Midbrain (tissue), 1 donor: Measurements from ENCODE around the gene ALOX15.
"Not testable (repeated sequence)": the region's sequence is repeated elsewhere in the genome, so short reads cannot be mapped to it uniquely, and the experiment has no call there.

ENCODE experiments used
- DNase-seq: peaks from one replicate; lab custom pipeline; 2025; lab: John Stamatoyannopoulos, UW

The ALOX15 gene, protein sequence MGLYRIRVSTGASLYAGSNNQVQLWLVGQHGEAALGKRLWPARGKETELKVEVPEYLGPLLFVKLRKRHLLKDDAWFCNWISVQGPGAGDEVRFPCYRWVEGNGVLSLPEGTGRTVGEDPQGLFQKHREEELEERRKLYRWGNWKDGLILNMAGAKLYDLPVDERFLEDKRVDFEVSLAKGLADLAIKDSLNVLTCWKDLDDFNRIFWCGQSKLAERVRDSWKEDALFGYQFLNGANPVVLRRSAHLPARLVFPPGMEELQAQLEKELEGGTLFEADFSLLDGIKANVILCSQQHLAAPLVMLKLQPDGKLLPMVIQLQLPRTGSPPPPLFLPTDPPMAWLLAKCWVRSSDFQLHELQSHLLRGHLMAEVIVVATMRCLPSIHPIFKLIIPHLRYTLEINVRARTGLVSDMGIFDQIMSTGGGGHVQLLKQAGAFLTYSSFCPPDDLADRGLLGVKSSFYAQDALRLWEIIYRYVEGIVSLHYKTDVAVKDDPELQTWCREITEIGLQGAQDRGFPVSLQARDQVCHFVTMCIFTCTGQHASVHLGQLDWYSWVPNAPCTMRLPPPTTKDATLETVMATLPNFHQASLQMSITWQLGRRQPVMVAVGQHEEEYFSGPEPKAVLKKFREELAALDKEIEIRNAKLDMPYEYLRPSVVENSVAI

GRCh38 chr17:4641297-4642195 is at the start of gene ALOX15:
TSS of gene ALOX15 (minus strand) at chr17:4641678. CDS start at chr17:4641651, 27 bp downstream.
- no peak for DNase-seq

DNA sequence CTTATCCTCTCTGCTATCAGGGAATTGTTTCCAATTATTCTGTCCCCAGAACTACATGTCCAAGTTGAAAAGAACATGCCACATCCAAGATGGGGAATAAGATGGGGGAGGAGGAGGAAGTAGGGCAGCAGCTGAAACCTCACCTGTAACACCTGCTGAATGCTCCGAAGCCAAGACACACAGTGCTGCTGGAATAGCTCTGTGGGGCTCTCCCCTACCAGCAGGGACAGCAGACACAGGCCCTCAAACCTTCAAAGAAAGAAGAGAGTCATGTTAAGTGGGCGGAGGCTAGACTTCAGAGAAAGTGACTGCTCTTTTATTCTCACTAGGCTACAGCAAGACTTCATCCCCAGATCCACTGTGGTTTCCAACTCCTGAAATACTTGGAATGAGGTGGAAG is 49.3 kb upstream of the ALOX15 start:
- no peak for DNase-seq

GRCh38 chr17:4689872-4690271 is 48.4 kb upstream of the ALOX15 start:
- not testable (repeated sequence) for DNase-seq

DNA sequence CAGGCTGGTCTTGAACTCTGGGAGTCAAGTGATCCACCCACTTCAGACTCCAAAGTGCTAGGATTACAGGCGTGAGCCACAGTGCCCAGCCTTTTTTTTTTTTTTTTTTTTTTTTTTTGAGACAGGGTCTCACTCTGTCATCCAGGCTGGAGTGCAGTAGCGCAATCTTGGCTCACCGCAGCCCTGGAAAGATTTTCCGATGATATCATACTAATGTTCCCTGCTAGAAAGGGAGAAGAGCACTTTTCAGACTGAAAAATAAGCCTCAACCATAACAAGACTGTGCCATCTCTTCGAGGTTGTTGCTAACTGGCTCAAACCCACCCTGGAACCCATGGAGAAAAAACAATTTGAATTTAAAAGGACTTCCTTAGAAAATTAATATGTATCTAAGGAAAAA is 42.3 kb upstream of the ALOX15 start:
- not testable (repeated sequence) for DNase-seq

DNA sequence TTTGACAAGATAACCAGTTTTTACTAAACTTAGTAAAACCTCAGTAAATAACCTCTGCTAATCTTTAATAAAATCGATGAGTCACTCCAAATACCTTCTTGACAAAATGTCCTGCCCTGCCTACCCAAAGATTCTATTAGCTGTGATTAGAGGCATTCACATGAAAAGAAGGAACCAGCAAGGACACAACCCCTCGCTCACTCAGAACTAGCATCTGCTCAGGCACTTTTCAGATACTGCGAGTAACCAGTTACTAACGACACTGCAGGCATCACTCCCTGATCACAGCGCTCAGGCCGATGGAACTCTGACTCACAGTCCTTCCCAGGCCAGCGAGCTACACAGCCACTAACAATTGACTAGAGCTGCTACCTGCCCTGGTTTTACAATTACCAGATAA is 38.2 kb upstream of the ALOX15 start:
- no peak for DNase-seq

GRCh38 chr17:4678448-4679026 is 37.1 kb upstream of the ALOX15 start:
- no peak for DNase-seq

DNA sequence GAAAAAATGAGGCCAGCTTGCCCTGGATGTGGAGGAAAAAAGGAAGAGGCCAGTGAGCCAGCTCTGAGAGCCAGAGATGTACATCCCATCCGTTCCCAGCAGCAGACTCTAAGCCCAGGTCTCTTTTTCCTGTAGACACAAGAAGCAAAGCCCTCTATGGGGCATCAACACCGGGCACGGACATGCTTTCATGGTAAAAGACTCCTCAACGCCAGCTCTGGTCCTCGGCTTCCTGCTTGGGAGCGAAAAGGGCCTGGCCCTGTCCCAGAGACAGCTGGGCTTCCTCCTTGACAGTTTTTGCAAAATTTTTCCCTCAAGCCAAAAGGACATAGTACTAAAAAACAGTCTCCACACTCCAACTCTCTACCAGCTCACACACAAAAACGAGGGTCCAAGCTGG is 35.3 kb upstream of the ALOX15 start:
- no peak for DNase-seq

DNA sequence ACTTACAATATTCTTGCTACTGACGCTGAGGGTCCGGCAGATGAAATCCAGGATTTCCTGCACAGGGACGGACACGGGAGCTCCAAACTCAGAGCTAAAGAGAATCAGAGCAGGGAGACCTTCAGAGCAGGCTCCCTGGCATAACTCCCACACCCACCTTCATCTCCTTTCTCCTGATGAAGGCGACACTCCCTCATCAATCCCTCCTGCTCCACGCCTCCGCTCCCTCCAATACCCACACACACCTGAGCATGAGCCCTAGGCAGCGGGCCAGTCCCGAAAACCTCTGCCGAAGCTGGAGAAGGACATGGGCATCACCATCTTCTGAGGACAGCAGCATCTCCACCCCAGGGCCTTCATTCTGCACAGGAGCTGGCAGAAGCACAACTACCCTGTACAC is 34.3 kb upstream of the ALOX15 start:
- no peak for DNase-seq

DNA sequence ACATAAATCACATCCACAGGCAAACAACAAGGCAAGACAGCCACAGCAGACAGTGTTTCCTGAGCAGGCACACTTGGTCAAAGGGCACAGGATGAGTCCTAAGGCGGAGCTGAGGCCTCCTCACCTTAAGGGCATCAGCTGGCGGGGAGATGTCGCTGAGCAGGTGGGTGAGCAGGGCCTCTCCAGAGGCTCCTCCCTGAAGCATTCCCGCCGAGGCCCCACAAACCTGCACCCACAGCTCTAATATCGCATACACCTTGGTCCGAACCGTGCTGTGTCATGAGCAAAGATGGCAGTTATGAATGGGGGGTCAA is 33.2 kb upstream of the ALOX15 start:
- DNase-seq, result no peak

DNA sequence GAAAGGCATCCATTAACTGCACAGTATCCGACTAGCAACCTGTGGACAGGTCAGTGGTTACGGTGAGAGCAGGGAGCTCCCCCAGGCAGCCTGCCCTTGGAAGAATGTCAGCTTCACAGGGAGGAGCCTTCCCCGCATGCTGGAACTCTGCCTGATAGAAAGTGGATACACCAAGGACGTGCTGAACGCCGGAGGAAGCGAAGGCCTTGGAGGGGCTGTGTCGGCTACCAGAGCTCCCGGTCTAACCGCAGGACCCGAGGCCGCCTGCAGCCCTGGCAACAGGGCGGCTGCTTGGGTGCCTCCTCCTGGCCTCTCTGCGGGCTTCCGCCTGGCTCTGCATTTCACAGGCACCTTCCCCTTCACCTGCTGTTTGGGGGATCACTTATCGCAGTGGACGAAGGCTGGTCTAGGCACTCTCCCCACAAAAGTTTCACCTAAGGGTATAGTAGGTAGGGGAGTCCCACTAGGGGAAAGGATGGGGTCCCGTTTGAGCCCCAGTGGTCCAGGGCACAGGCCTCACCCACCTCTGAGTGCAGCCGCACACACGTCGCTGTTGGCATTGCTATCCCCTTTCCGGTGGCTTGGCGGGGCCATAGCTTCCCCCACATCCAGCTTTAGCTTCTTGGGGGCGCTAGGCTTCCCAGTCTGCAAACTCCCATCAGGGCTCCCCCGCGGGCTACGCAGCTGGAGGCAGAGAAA is 32.7 kb upstream of the ALOX15 start:
- no peak for DNase-seq

GRCh38 chr17:4673169-4673568 is 31.7 kb upstream of the ALOX15 start:
- DNase-seq, result no peak

GRCh38 chr17:4672751-4673150 is 31.3 kb upstream of the ALOX15 start:
- no peak for DNase-seq

DNA sequence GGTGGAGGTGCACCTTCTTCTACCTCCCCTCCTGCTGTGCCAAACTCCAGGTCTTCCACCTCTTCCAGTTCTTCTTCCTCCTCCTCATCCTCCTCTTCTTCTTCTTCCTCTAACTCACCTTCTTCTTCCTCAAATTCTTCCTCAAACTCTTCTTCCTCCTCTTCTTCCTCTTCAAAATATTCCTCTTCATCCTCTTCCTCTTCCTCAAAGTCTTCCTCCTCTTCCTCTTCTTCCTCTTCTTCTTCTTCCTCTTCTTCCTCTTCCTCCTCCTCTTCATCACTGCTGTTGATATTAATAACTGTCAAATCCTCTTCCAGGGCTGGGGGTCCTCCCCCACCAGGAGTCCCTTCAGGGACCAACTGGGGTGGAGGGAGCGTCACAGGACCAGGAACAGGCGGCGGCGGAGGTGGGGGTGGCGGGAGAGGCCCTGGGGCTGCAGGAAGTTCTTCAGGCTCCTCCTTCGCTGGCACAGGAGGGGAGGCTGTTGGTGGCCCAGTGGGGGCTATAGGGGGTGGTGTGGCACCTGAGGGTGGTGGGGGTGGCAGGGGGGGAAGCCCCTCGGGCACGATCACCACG is 30.7 kb upstream of the ALOX15 start:
- DNase-seq, result no peak

DNA sequence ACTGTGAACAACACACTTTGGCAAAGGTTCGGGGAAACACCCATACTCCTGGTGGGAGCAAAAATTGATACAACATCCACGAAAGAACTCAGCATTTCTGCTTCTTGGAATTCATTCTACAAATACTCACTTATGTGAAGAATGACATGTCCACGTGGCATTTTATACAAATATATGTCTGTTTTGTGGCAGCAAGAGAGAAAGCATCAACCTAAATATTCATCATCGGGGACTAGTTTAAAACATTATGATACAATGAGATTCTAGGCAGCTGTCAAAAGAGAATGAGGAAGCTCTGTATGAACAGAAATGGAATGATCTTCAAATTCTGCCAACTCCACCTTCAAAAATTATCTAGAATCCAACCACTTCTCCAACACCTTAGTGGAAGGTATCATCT is 25.7 kb upstream of the ALOX15 start:
- no peak for DNase-seq

GRCh38 chr17:4666296-4666695 is 24.8 kb upstream of the ALOX15 start:
- no peak for DNase-seq

- no peak for DNase-seq
Measured at GRCh38 chr17:4665027-4665426, 23.5 kb upstream of the ALOX15 start.

DNA sequence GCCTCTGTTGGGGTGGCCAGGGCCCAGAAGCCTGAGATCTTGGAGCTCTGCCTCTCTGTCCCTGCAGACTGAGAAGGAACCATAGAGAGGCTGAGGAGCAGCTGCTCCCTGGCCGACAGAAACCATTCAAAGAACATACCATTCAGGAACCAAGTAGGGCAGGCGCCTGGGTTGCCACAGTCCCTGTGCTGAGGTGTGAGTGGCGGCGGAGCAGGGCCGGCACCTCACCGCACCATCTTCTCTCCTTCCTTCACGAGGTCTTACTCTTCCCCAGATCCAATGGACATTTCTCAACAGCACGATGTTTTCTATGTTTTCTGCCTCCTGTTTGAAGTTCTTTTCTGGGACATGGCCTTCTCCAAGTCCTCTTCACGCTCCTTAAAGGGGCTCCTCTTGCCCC is 22.8 kb upstream of the ALOX15 start:
- DNase-seq, result no peak

GRCh38 chr17:4663711-4664110 is 22.2 kb upstream of the ALOX15 start:
- DNase-seq, result no peak

DNA sequence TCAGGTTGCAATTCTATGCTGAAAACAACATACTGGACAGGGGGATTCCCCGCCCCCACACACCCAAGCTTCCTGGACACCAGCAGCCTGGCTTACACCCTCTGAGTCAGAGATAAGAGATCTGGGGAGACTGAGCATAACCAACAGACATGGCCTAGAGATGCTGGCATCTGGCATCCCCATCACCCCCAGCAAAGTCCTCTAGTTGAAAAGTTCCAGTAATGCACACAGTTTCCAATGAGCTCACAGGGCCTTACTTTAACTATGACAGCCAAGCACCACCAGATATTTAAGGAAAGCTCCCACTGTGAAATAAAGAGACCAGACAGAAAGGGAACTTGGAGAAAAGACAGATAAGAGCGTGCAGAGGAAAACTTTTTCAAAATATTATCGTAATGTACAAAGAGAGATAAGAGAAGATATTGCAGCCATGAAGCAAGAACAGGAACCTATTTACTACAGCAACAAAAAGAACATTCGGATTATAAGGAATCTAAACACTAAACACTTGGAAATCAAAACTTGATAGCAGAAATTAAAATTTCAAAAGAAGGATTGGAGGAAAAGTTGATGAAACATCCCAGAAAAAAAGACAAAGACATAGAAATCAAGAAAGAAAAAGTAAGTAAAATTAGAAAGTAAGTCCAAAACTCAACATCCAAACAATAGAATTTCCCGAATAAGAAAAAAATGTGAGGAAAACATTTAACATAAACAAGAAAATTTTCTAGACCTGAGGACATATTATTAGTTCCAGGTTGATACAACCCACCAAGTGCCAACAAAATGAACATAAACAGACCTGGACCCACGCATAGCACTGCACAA is 17.2 kb upstream of the ALOX15 start:
- DNase-seq, result no peak

GRCh38 chr17:4657678-4658077 is 16.2 kb upstream of the ALOX15 start:
- no peak for DNase-seq
